ENCODE measurements around the gene NUP98. TPM values are rescaled to one million over a fixed set of nuclear protein-coding genes. Genes with fewer than 3 reads are reported as not detected.

The NUP98 gene
- 10 to 100 TPM; 16.2 to 38.1 (median 20.5) TPM for polyA plus RNA-seq

DNA sequence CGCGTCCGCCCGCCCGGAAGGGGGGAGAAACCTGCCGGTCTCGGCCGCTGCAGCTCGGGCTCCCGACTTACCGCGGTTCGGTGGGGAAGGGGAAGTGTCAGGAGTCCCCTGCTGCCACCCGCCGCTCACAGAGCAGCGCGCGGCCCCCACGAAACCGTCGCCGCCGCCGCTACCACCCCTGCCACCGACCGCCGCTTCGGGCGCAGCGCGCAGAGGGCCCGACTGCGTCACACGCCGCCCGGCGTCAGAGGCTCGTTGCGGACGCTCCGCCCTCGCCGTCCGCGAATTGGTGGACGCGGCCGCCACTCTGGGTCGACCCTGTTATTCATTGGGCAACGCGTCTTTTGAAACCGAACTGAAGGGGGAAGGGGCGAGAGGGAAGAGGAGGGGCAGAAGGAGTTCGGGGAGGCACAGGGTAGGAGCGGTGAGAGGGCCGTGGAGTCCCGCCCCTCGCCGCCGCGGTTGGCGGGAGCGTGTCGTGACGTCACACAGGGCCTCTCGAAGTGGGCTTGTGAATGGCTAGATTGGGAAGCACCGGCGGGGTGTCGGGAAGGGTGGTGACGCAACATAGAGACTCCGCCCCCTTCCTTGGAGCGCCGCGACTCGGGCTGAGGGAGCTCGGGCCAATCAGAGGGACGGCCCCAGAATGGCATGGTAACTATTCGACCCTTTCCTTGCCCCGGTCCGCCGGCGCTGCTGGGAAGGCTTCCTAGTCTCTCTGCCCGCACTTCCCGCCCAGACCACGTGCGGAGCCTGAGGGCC lies at the start of gene NUP98:
NUP98 (minus strand) TSS at position 226 of the 762 bp plus-strand sequence. CDS start 15,437 bp downstream, outside the sequence.
- peaks cover 5 to 16% (median 13%) of the 10 kb centered on the region in 3 donors for H3K27me3 Mint-ChIP-seq (ENCODE audit: low read depth in 3 of 3)
- H3K27ac Mint-ChIP-seq, result peak within 1 kb of the TSS; percentile 99 to 100 (median 99)
- peak within 1 kb of the TSS; percentile 92 to 99 (median 99) for H3K4me3 Mint-ChIP-seq
- peaks cover 0 to 5% (median 0%) of the 10 kb centered on the region in 3 donors for H3K36me3 Mint-ChIP-seq
- peak; percentile 100 for DNase-seq
- H3K4me1 Mint-ChIP-seq, result peaks cover 34 to 37% of the 10 kb centered on the region in 2 donors
- H3K9me3 Mint-ChIP-seq, result no peaks in the 10 kb centered on the region

- H3K27me3 Mint-ChIP-seq (ENCODE audit: low read depth in 3 of 3), result peaks cover 5 to 9% (median 8%) of the 10 kb centered on the region in 3 donors
- no peak for DNase-seq
- H3K4me3 Mint-ChIP-seq, result no peak overlapping the region
- H3K27ac Mint-ChIP-seq, result peak overlapping the region in 1 of 6 donors; percentile 14
- H3K9me3 Mint-ChIP-seq, result no peaks in the 10 kb centered on the region
- no peaks in the 10 kb centered on the region for H3K36me3 Mint-ChIP-seq
- H3K4me1 Mint-ChIP-seq, result peaks cover 17 to 18% of the 10 kb centered on the region in 2 donors
Measured at GRCh38 chr11:3845670-3846069, 48.3 kb upstream of the NUP98 start.

- H3K4me1 Mint-ChIP-seq, result peaks cover 17 to 18% of the 10 kb centered on the region in 2 donors
- H3K9me3 Mint-ChIP-seq, result no peaks in the 10 kb centered on the region
- H3K4me3 Mint-ChIP-seq, result no peak overlapping the region
- peaks cover 6 to 10% (median 8%) of the 10 kb centered on the region in 3 donors for H3K27me3 Mint-ChIP-seq (ENCODE audit: low read depth in 3 of 3)
- DNase-seq, result no peak
- H3K36me3 Mint-ChIP-seq, result no peaks in the 10 kb centered on the region
- peak overlapping the region in 1 of 6 donors; percentile 14 for H3K27ac Mint-ChIP-seq
Measured at GRCh38 chr11:3845246-3845645, 47.9 kb upstream of the NUP98 start.

DNA sequence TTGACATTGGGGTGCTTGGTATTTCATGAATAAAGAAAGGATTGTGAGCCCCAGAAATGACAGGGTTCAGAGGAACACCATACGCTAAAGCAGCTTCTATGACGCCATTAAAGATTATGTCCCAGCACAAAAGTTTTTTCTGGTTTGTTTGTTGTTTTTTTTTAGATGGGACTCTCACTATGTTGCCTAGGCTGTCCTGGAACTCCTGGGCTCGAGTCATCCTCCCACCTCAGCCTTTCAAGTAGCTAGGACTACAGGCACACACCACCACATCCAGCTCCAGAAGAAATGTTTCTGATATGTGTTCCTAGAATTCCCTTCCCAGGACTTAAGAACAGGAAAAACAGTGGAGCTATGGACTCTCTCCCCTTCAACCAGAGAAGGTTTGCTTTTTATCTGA lies 46.0 kb upstream of the NUP98 start:
- peak overlapping the region in 1 of 5 donors; percentile 25 for H3K4me3 Mint-ChIP-seq
- H3K27me3 Mint-ChIP-seq (ENCODE audit: low read depth in 3 of 3), result peaks cover 14 to 21% (median 18%) of the 10 kb centered on the region in 3 donors
- H3K4me1 Mint-ChIP-seq, result peaks cover 29% of the 10 kb centered on the region in 2 donors
- H3K27ac Mint-ChIP-seq, result peak overlapping the region in 3 of 6 donors; percentile 30 to 80 (median 49)
- DNase-seq, result no peak
- H3K9me3 Mint-ChIP-seq, result no peaks in the 10 kb centered on the region
- no peaks in the 10 kb centered on the region for H3K36me3 Mint-ChIP-seq

DNA sequence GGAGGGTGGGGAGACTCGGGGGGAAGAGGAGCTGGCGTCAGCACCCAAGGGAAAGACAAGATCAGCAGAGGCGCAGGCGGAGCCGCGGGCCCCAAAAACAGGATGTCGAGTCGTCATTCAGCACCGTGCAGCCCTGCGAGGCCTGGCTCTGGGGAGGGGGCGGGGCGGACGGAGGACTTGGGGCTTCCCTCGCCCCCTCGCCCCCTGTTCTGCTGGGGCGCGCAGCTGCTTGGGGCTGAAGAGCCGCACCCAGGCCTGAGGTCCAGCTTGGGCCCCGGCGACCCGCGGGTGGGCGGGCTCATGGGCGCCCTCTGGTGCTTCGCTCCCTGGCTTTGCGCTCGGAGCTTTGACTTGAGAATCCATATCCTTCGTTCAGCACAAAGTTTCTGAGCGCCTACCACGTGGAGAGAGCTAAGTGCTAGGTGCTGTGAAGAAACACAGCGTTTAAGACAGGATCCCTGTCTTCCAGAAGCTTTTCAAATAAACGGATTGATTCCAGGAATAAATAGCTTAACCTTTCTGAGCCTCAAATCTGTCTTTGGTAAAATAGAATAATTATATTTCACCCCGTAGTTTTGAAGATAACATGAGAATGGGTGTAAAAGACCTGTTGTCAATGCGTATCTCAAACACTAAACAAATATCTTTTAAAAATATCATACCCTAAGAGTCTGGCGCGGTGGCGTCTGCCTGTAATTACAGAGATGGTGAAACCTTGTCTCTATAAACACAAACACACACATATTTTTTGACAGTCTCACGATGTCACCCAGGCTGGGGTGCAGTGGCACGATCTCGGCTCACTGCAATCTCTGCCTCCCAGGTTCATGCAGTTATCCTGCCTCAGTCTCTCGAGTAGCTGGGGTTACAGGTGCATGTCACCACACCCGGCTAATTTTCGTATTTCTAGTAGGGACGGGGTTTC lies 44.3 kb upstream of the NUP98 start:
- H3K9me3 Mint-ChIP-seq, result no peaks in the 10 kb centered on the region
- H3K4me1 Mint-ChIP-seq, result peaks cover 45% of the 10 kb centered on the region in 2 donors
- peaks cover 16 to 19% (median 18%) of the 10 kb centered on the region in 3 donors for H3K27me3 Mint-ChIP-seq (ENCODE audit: low read depth in 3 of 3)
- peak overlapping the region; percentile 88 to 96 (median 94) for H3K27ac Mint-ChIP-seq
- H3K4me3 Mint-ChIP-seq, result peak overlapping the region; percentile 83 to 97 (median 88)
- H3K36me3 Mint-ChIP-seq, result no peaks in the 10 kb centered on the region
- DNase-seq, result peak; percentile 92 to 94 (median 93)

GRCh38 chr11:3840870-3841425 lies 43.6 kb upstream of the NUP98 start, which contains the start of gene RHOG:
TSS of gene RHOG (minus strand) at chr11:3840959. CDS start at chr11:3828138, 12,821 bp downstream.
- H3K27ac Mint-ChIP-seq, result peak within 1 kb of the TSS; percentile 92 to 98 (median 96)
- H3K4me3 Mint-ChIP-seq, result peak within 1 kb of the TSS; percentile 88 to 97 (median 92)
- peak; percentile 70 to 76 (median 76) for DNase-seq
- H3K4me1 Mint-ChIP-seq, result peaks cover 52 to 53% of the 10 kb centered on the region in 2 donors
- H3K9me3 Mint-ChIP-seq, result no peaks in the 10 kb centered on the region
- peaks cover 16 to 19% (median 18%) of the 10 kb centered on the region in 3 donors for H3K27me3 Mint-ChIP-seq (ENCODE audit: low read depth in 3 of 3)
- H3K36me3 Mint-ChIP-seq, result no peaks in the 10 kb centered on the region

DNA sequence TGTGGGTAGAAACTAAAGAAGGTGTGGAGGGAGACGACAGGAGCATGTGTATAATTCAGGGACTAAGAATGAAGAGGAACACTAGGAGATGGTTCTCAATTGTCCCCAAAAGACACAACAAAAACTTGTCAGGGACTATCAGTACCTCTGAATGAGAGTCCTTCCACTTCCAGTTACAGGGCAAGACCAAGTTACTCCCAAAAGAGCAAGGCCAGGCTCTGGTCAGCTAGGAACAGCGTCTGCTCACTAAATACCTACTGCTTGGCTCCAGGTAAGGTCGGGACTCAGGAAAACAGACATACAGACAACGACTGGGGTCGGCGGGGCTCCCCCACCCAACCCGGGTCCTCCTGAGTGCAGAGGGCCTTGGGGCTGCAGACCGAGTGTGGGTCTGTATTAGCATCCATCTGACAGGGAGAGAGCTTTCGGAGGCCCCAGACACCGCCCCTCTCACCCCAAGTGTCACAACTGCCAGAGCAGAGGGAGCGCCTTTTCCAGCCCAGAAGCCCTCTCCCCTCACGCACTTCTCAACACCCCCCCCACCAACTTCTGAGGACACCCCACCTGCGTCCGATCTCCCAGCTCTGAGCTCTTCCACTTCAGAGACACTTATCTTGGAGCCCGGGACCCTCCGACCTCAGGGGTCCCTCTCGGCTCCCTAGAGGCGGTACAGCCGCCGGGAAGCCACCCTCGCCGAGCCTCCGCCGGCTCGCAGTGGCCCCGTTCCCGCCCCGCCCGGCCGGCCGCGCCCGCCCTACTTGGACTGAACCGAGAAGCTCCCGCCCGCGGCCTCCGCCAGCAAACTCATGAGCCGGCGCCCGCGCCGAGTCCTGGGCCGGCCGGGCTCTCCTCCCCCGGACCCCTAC lies 42.9 kb upstream of the NUP98 start:
- H3K27ac Mint-ChIP-seq, result peak overlapping the region; percentile 92 to 98 (median 95)
- peaks cover 59 to 60% of the 10 kb centered on the region in 2 donors for H3K4me1 Mint-ChIP-seq
- H3K9me3 Mint-ChIP-seq, result no peaks in the 10 kb centered on the region
- H3K36me3 Mint-ChIP-seq, result peaks cover 0 to 4% (median under 1%) of the 10 kb centered on the region in 3 donors
- peak in 1 of 3 donors; percentile 25 for DNase-seq
- peak overlapping the region; percentile 88 to 97 (median 92) for H3K4me3 Mint-ChIP-seq
- peaks cover 18 to 22% (median 20%) of the 10 kb centered on the region in 3 donors for H3K27me3 Mint-ChIP-seq (ENCODE audit: low read depth in 3 of 3)

DNA sequence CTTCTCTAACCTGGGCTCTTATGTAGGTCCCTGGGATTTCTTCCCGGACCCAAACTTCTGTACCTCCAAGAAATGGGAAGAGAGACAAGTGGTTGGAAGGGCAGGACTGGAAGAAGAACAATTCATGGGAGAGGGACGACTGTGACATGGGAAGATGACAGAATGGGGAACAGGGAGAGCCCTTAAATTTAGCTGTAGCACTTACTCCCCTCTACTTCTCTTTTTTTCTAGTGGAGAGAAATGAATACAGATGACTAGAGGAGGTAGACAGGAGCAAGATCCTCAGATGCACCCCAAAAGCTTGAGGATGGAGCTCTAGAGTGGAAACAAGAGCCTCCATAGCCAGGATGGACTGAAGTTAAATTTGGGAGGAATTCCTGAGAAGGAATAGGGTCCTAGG lies 41.1 kb upstream of the NUP98 start:
- H3K9me3 Mint-ChIP-seq, result no peaks in the 10 kb centered on the region
- peaks cover 21 to 26% (median 22%) of the 10 kb centered on the region in 3 donors for H3K27me3 Mint-ChIP-seq (ENCODE audit: low read depth in 3 of 3)
- H3K27ac Mint-ChIP-seq, result peak overlapping the region; percentile 92 to 98 (median 95)
- H3K4me1 Mint-ChIP-seq, result peaks cover 77% of the 10 kb centered on the region in 2 donors
- H3K4me3 Mint-ChIP-seq, result peak overlapping the region; percentile 88 to 97 (median 92)
- DNase-seq, result no peak
- H3K36me3 Mint-ChIP-seq, result peaks cover 7 to 10% (median 9%) of the 10 kb centered on the region in 3 donors

GRCh38 chr11:3837793-3838192 lies 40.4 kb upstream of the NUP98 start:
- DNase-seq, result no peak
- peak overlapping the region; percentile 92 to 98 (median 95) for H3K27ac Mint-ChIP-seq
- H3K4me1 Mint-ChIP-seq, result peaks cover 81 to 84% of the 10 kb centered on the region in 2 donors
- no peaks in the 10 kb centered on the region for H3K9me3 Mint-ChIP-seq
- peak overlapping the region; percentile 88 to 97 (median 92) for H3K4me3 Mint-ChIP-seq
- H3K36me3 Mint-ChIP-seq, result peaks cover 7 to 10% (median 10%) of the 10 kb centered on the region in 3 donors
- H3K27me3 Mint-ChIP-seq (ENCODE audit: low read depth in 3 of 3), result peaks cover 21 to 26% (median 22%) of the 10 kb centered on the region in 3 donors

GRCh38 chr11:3836903-3837302 lies 39.5 kb upstream of the NUP98 start:
- H3K27ac Mint-ChIP-seq, result peak overlapping the region; percentile 92 to 98 (median 95)
- no peaks in the 10 kb centered on the region for H3K9me3 Mint-ChIP-seq
- peaks cover 7 to 10% (median 10%) of the 10 kb centered on the region in 3 donors for H3K36me3 Mint-ChIP-seq
- H3K4me1 Mint-ChIP-seq, result peaks cover 85 to 90% of the 10 kb centered on the region in 2 donors
- H3K27me3 Mint-ChIP-seq (ENCODE audit: low read depth in 3 of 3), result peaks cover 19 to 26% (median 22%) of the 10 kb centered on the region in 3 donors
- peak overlapping the region; percentile 88 to 97 (median 92) for H3K4me3 Mint-ChIP-seq
- DNase-seq, result peak; percentile 51 to 57 (median 51)

DNA sequence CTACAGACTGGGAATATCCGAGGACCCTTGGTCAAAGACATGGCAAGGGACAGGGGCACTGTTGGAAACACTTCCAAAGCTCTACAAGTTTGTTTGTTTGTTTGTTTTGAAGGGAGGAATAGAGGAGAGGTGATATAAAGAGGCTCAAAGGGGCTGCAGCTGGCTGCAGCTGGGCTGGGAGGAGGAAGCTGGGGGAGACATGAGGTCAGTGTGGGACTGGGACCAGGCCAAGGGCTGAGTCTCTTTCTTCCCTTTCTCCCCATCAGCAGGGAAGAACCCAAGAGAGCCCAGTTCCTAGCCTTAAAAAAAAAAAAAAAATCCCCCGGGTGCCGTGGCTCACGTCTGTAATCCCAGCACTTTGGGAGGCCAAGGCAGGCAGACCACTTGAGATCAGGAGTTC lies 38.4 kb upstream of the NUP98 start:
- Mint-ChIP-seq H3K4me1 (peaks cover 93 to 95% of the 10 kb centered on the region in 2 donors), H3K27ac (peak overlapping the region; percentile 90 to 98 (median 94)), H3K9me3 (no peaks in the 10 kb centered on the region), H3K36me3 (peaks cover 7 to 14% (median 13%) of the 10 kb centered on the region in 3 donors), H3K27me3 (ENCODE audit: low read depth in 3 of 3) (peaks cover 15 to 25% (median 20%) of the 10 kb centered on the region in 3 donors), H3K4me3 (peak overlapping the region; percentile 88 to 97 (median 92))
- no peak for DNase-seq
